Activated CD8-positive, alpha-beta memory T cell treated with anti-CD3 and anti-CD28 coated beads for 24 hours (primary cell): ENCODE measurements around the gene ZNF77.
"Not testable (repeated sequence)": the region's sequence is repeated elsewhere in the genome, so short reads cannot be mapped to it uniquely, and the experiment has no call there.

ENCODE experiments used
- DNase-seq: peaks from one replicate; pipeline ENCODE4 v3.0.0-alpha.2; 2020

The ZNF77 gene

GRCh38 chr19:2944775-2945574, at the start of gene ZNF77:
Gene ZNF77 (minus strand): TSS chr19:2944971. CDS start chr19:2944840, 131 bp downstream.
- peak; percentile 100 for DNase-seq

- DNase-seq, result no peak
These were observed 48.8 kb upstream of the ZNF77 start for GRCh38 chr19:2993579-2993978.

- no peak for DNase-seq
These were observed 48.2 kb upstream of the ZNF77 start for GRCh38 chr19:2992958-2993357.

- not testable (repeated sequence) for DNase-seq
These were observed 47.6 kb upstream of the ZNF77 start for GRCh38 chr19:2992333-2992732.

- DNase-seq, result no peak
These were observed 44.6 kb upstream of the ZNF77 start for GRCh38 chr19:2989236-2989946.

- no peak for DNase-seq
These were observed 43.8 kb upstream of the ZNF77 start for GRCh38 chr19:2988568-2988967.

GRCh38 chr19:2987797-2988196, 43.0 kb upstream of the ZNF77 start:
- no peak for DNase-seq

- no peak for DNase-seq
These were observed 42.3 kb upstream of the ZNF77 start for GRCh38 chr19:2986951-2987524.

- no peak for DNase-seq
These were observed 39.4 kb upstream of the ZNF77 start for GRCh38 chr19:2984215-2984528.

GRCh38 chr19:2983351-2984214, 38.8 kb upstream of the ZNF77 start:
- DNase-seq, result no peak

- DNase-seq, result no peak
These were observed 38.2 kb upstream of the ZNF77 start for GRCh38 chr19:2982983-2983350.

- no peak for DNase-seq
These were observed 37.8 kb upstream of the ZNF77 start for GRCh38 chr19:2982561-2982960.

- no peak for DNase-seq
These were observed 37.1 kb upstream of the ZNF77 start for GRCh38 chr19:2981898-2982297.

GRCh38 chr19:2978772-2979171, 34.0 kb upstream of the ZNF77 start:
- DNase-seq, result no peak

GRCh38 chr19:2978166-2978767, 33.5 kb upstream of the ZNF77 start:
- no peak for DNase-seq

GRCh38 chr19:2977746-2978138, 33.0 kb upstream of the ZNF77 start:
- DNase-seq, result no peak

GRCh38 chr19:2977001-2977745, 32.4 kb upstream of the ZNF77 start, which contains the start of gene TLE6:
Gene TLE6 (plus strand): TSS chr19:2977564. CDS start chr19:2978234, 670 bp downstream.
- DNase-seq, result peak; percentile 94

GRCh38 chr19:2976609-2977000, 31.8 kb upstream of the ZNF77 start:
- peak; percentile 60 for DNase-seq

GRCh38 chr19:2974342-2975041, 29.7 kb upstream of the ZNF77 start:
- DNase-seq, result no peak

- DNase-seq, result no peak
These were observed 28.5 kb upstream of the ZNF77 start for GRCh38 chr19:2973229-2973628.

GRCh38 chr19:2970201-2970835, 25.5 kb upstream of the ZNF77 start:
- no peak for DNase-seq
